B cell (primary cell): ENCODE results near the gene LRBA.

Experiments used
- EZH2 ChIP-seq: IDR thresholded peaks from 2 replicates; pipeline ENCODE4 v1.6.1; 2012; ENCODE audit warnings: borderline replicate concordance, low read depth, mild to moderate bottlenecking, moderate library complexity, low read length; ENCODE audit not compliant: insufficient read depth, poor library complexity, severe bottlenecking
- TF ChIP-seq, protein P1 (sequence below): fragments of 200-600 bp; IDR thresholded peaks from one replicate; pipeline ENCODE4 v1.8.0; 2022; ENCODE audit warnings: antibody characterized with exemption, mild to moderate bottlenecking

- TF ChIP-seq, protein P1, sequence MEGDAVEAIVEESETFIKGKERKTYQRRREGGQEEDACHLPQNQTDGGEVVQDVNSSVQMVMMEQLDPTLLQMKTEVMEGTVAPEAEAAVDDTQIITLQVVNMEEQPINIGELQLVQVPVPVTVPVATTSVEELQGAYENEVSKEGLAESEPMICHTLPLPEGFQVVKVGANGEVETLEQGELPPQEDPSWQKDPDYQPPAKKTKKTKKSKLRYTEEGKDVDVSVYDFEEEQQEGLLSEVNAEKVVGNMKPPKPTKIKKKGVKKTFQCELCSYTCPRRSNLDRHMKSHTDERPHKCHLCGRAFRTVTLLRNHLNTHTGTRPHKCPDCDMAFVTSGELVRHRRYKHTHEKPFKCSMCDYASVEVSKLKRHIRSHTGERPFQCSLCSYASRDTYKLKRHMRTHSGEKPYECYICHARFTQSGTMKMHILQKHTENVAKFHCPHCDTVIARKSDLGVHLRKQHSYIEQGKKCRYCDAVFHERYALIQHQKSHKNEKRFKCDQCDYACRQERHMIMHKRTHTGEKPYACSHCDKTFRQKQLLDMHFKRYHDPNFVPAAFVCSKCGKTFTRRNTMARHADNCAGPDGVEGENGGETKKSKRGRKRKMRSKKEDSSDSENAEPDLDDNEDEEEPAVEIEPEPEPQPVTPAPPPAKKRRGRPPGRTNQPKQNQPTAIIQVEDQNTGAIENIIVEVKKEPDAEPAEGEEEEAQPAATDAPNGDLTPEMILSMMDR = no peak
- TF ChIP-seq EZH2 = no peak
Measured at GRCh38 chr4:150265806-150266205, 749.3 kb downstream of the LRBA start.
